ENCODE measurements around the gene THEMIS.

The THEMIS gene, protein sequence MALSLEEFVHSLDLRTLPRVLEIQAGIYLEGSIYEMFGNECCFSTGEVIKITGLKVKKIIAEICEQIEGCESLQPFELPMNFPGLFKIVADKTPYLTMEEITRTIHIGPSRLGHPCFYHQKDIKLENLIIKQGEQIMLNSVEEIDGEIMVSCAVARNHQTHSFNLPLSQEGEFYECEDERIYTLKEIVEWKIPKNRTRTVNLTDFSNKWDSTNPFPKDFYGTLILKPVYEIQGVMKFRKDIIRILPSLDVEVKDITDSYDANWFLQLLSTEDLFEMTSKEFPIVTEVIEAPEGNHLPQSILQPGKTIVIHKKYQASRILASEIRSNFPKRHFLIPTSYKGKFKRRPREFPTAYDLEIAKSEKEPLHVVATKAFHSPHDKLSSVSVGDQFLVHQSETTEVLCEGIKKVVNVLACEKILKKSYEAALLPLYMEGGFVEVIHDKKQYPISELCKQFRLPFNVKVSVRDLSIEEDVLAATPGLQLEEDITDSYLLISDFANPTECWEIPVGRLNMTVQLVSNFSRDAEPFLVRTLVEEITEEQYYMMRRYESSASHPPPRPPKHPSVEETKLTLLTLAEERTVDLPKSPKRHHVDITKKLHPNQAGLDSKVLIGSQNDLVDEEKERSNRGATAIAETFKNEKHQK

GRCh38 chr6:127900935-127901334, at the start of gene THEMIS:
Gene THEMIS (minus strand): TSS chr6:127901058. CDS start chr6:127900932, 126 bp downstream.
- no peak within 1 kb of the TSS for H3K9ac ChIP-seq (ENCODE audit: low read length)
- H3K9me3 ChIP-seq (ENCODE audit: control insufficient read depth, low read length) = no peaks in the 10 kb centered on the region
- DNase-seq (ENCODE audit: low read depth) = no peak
- H3K4me1 ChIP-seq (ENCODE audit: control insufficient read depth, insufficient read depth, low read length) = no peaks in the 10 kb centered on the region
- no peaks in the 10 kb centered on the region for H3K27me3 ChIP-seq (replicated peaks; ENCODE audit: control insufficient read depth, insufficient read depth, low read length)
- no peaks in the 10 kb centered on the region for H3K36me3 ChIP-seq (ENCODE audit: control insufficient read depth, insufficient read depth, low read length, severe bottlenecking)
- H3K4me3 ChIP-seq (ENCODE audit: low read length) = no peak within 1 kb of the TSS

DNA sequence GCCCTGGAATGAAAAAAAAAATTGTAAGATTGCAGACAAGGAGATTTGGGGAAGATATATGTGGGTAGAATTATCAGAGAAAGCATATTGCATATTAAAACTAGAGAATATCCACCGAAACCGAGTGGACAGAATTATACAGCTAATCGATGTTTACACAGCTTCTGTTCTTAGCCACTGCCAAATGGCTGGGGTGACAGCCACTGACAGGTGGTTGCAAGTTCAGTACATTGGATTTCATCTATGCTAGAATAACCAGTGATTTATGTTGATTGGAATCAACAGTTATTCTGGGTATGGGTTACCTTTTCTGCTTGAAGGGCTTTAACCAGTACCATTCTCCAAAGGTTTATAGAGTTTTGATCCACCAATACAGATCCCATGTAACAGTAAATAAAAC, 48.4 kb upstream of the THEMIS start:
- Histone ChIP-seq H3K9ac (ENCODE audit: low read length) (no peak overlapping the region), H3K36me3 (ENCODE audit: control insufficient read depth, insufficient read depth, low read length, severe bottlenecking) (no peaks in the 10 kb centered on the region), H3K27me3 (replicated peaks; ENCODE audit: control insufficient read depth, insufficient read depth, low read length) (no peaks in the 10 kb centered on the region), H3K4me1 (ENCODE audit: control insufficient read depth, insufficient read depth, low read length) (peaks cover 4% of the 10 kb centered on the region), H3K4me3 (ENCODE audit: low read length) (no peak overlapping the region), H3K9me3 (ENCODE audit: control insufficient read depth, low read length) (peaks cover 5% of the 10 kb centered on the region)
- DNase-seq (ENCODE audit: low read depth) = no peak

- Histone ChIP-seq H3K27me3 (replicated peaks; ENCODE audit: control insufficient read depth, insufficient read depth, low read length) (no peaks in the 10 kb centered on the region), H3K9ac (ENCODE audit: low read length) (no peak overlapping the region), H3K4me3 (ENCODE audit: low read length) (no peak overlapping the region), H3K9me3 (ENCODE audit: control insufficient read depth, low read length) (peaks cover 5% of the 10 kb centered on the region), H3K36me3 (ENCODE audit: control insufficient read depth, insufficient read depth, low read length, severe bottlenecking) (no peaks in the 10 kb centered on the region), H3K4me1 (ENCODE audit: control insufficient read depth, insufficient read depth, low read length) (peaks cover 4% of the 10 kb centered on the region)
- no peak for DNase-seq (ENCODE audit: low read depth)
Measured at GRCh38 chr6:127946388-127946787, 45.5 kb upstream of the THEMIS start.

- Histone ChIP-seq H3K9me3 (ENCODE audit: control insufficient read depth, low read length) (peaks cover 5% of the 10 kb centered on the region), H3K4me3 (ENCODE audit: low read length) (no peak overlapping the region), H3K9ac (ENCODE audit: low read length) (no peak overlapping the region), H3K27me3 (replicated peaks; ENCODE audit: control insufficient read depth, insufficient read depth, low read length) (no peaks in the 10 kb centered on the region), H3K4me1 (ENCODE audit: control insufficient read depth, insufficient read depth, low read length) (peaks cover 4% of the 10 kb centered on the region), H3K36me3 (ENCODE audit: control insufficient read depth, insufficient read depth, low read length, severe bottlenecking) (no peaks in the 10 kb centered on the region)
- DNase-seq (ENCODE audit: low read depth) = no peak
Measured at GRCh38 chr6:127945434-127946097, 44.7 kb upstream of the THEMIS start.

DNA sequence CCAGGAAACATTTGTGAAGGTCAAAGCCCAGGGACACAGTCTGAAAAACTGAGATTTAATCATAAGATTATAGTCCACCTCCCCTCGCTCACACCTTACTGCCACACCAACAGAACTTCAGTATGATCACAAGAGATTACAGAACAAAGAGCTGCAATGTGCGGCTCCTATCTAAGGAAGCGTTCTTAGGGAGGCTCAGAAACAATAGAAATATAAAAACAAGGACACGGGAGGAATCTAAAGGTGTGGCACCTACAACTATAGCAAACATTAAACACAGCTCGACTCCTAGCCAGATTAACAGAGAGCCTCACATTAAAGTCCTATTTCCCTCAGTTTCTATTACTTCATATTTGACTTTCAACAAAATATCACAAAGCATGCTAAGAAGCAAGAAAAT, 40.4 kb upstream of the THEMIS start:
- Histone ChIP-seq H3K9ac (ENCODE audit: low read length) (no peak overlapping the region), H3K4me1 (ENCODE audit: control insufficient read depth, insufficient read depth, low read length) (peaks cover 21% of the 10 kb centered on the region), H3K36me3 (ENCODE audit: control insufficient read depth, insufficient read depth, low read length, severe bottlenecking) (no peaks in the 10 kb centered on the region), H3K4me3 (ENCODE audit: low read length) (no peak overlapping the region), H3K27me3 (replicated peaks; ENCODE audit: control insufficient read depth, insufficient read depth, low read length) (no peaks in the 10 kb centered on the region), H3K9me3 (ENCODE audit: control insufficient read depth, low read length) (no peaks in the 10 kb centered on the region)
- no peak for DNase-seq (ENCODE audit: low read depth)

DNA sequence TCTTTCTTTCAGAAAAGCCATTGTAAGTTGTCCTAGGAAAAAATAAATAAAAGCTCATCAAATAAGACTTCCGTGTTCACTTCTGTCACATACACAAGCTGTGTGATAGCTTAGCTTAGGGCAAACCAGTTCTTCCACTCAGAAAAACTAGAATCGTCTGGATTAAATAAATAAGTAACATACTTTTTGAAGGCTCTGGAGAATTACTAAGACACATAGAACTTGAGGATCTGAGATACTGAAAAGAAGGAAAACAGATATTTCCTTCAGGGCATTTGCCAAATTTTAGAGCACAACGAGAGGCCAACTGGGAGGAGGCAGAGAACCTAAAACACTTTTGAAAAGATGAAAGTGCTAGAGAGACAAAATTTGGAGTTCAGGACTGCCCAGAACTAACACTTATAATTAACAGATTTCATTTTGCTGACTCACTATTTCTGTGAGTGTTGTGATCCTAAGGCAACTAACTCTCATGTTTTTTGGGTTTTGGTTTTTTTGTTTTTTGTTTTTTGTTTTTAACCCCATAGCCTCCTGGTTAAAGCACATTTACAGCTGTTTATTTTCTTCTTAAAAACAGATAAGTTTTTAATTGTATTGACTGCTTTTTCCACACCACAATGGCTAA, 38.7 kb upstream of the THEMIS start:
- H3K27me3 ChIP-seq (replicated peaks; ENCODE audit: control insufficient read depth, insufficient read depth, low read length) = no peaks in the 10 kb centered on the region
- H3K36me3 ChIP-seq (ENCODE audit: control insufficient read depth, insufficient read depth, low read length, severe bottlenecking) = no peaks in the 10 kb centered on the region
- H3K4me1 ChIP-seq (ENCODE audit: control insufficient read depth, insufficient read depth, low read length) = peaks cover 21% of the 10 kb centered on the region
- peak overlapping the region; percentile 26 for H3K9ac ChIP-seq (ENCODE audit: low read length)
- peak overlapping the region; percentile 39 for H3K4me3 ChIP-seq (ENCODE audit: low read length)
- H3K9me3 ChIP-seq (ENCODE audit: control insufficient read depth, low read length) = no peaks in the 10 kb centered on the region
- DNase-seq (ENCODE audit: low read depth) = peak; percentile 60

DNA sequence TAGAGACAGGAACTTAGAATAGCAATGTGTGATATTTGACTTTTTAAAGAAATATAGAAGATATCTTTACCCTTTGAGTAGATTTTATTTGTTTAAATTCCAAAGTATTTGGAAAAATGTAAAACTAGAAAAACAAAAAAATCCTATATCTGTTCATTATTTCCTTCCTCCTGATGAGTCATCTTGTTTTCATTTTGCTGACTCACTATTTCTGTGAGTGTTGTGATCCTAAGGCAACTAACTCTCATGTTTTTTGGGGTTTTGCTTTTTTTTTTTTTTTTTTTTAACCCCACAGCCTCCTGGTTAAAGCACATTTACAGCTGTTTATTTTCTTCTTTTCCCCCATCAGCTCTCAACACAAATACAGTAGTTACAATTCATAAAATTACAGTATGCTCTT, 37.8 kb upstream of the THEMIS start:
- Histone ChIP-seq H3K36me3 (ENCODE audit: control insufficient read depth, insufficient read depth, low read length, severe bottlenecking) (no peaks in the 10 kb centered on the region), H3K4me1 (ENCODE audit: control insufficient read depth, insufficient read depth, low read length) (peaks cover 21% of the 10 kb centered on the region), H3K4me3 (ENCODE audit: low read length) (peak overlapping the region; percentile 39), H3K9ac (ENCODE audit: low read length) (no peak overlapping the region), H3K27me3 (replicated peaks; ENCODE audit: control insufficient read depth, insufficient read depth, low read length) (no peaks in the 10 kb centered on the region), H3K9me3 (ENCODE audit: control insufficient read depth, low read length) (no peaks in the 10 kb centered on the region)
- DNase-seq (ENCODE audit: low read depth) = peak; percentile 72

DNA sequence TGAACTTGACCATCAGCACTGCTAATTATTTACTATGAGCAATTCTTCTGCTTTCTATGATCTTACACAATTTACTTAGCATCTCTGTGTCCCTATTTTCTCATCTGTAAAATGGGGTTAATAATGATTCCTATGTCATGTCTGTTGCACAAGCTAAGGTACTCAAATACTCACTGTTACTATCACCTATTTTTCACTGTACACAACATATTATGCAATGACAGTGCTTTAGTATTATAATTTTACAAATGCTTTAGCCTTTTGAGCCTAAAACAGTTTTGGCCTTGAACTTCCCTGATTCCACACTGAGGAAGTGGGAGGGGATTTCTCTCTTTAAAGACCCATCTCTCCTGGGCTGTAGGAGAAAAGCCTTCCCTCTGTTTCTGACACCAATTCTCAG, 36.9 kb upstream of the THEMIS start:
- Histone ChIP-seq H3K9ac (ENCODE audit: low read length) (no peak overlapping the region), H3K9me3 (ENCODE audit: control insufficient read depth, low read length) (peaks cover 3% of the 10 kb centered on the region), H3K27me3 (replicated peaks; ENCODE audit: control insufficient read depth, insufficient read depth, low read length) (no peaks in the 10 kb centered on the region), H3K36me3 (ENCODE audit: control insufficient read depth, insufficient read depth, low read length, severe bottlenecking) (no peaks in the 10 kb centered on the region), H3K4me1 (ENCODE audit: control insufficient read depth, insufficient read depth, low read length) (peaks cover 21% of the 10 kb centered on the region), H3K4me3 (ENCODE audit: low read length) (no peak overlapping the region)
- DNase-seq (ENCODE audit: low read depth) = no peak

- DNase-seq (ENCODE audit: low read depth) = no peak
- H3K4me1 ChIP-seq (ENCODE audit: control insufficient read depth, insufficient read depth, low read length) = peaks cover 17% of the 10 kb centered on the region
- H3K9ac ChIP-seq (ENCODE audit: low read length) = no peak overlapping the region
- H3K27me3 ChIP-seq (replicated peaks; ENCODE audit: control insufficient read depth, insufficient read depth, low read length) = no peaks in the 10 kb centered on the region
- H3K4me3 ChIP-seq (ENCODE audit: low read length) = no peak overlapping the region
- H3K9me3 ChIP-seq (ENCODE audit: control insufficient read depth, low read length) = peaks cover 7% of the 10 kb centered on the region
- H3K36me3 ChIP-seq (ENCODE audit: control insufficient read depth, insufficient read depth, low read length, severe bottlenecking) = no peaks in the 10 kb centered on the region
Measured at GRCh38 chr6:127937102-127937501, 36.2 kb upstream of the THEMIS start.

DNA sequence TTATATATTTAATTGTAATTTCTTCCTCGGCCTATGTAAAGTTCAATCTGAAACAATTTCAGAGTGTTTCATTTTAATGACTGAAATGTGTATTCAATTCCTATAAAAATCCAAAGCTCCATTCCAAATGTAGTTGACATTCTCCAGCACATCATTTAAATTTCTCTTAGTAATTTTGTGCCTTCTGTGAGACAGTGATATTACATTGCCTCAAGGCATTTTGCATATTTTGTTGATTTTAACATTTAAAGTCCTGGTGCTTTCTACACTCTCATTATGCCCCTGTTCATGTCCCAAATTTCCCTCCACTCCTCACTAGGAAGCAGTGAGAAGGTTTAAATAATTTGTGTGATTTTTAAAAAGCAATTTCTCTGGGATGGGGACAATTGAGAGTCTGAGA, 34.1 kb upstream of the THEMIS start:
- DNase-seq (ENCODE audit: low read depth) = peak; percentile 30
- no peak overlapping the region for H3K4me3 ChIP-seq (ENCODE audit: low read length)
- no peak overlapping the region for H3K9ac ChIP-seq (ENCODE audit: low read length)
- no peaks in the 10 kb centered on the region for H3K27me3 ChIP-seq (replicated peaks; ENCODE audit: control insufficient read depth, insufficient read depth, low read length)
- no peaks in the 10 kb centered on the region for H3K36me3 ChIP-seq (ENCODE audit: control insufficient read depth, insufficient read depth, low read length, severe bottlenecking)
- peaks cover 7% of the 10 kb centered on the region for H3K9me3 ChIP-seq (ENCODE audit: control insufficient read depth, low read length)
- H3K4me1 ChIP-seq (ENCODE audit: control insufficient read depth, insufficient read depth, low read length) = peaks cover 17% of the 10 kb centered on the region
